Ovary (tissue), 9 donors: ENCODE data around the gene OR1D5. TPM values are rescaled to one million over a fixed set of nuclear protein-coding genes. Genes with fewer than 3 reads are reported as not detected.
"Not testable (repeated sequence)": the region's sequence is repeated elsewhere in the genome, so short reads cannot be mapped to it uniquely, and the experiment has no call there.

Source experiments
- DNase-seq, 5 donors: peaks; one replicate each; pipeline ENCODE4 v3.0.0-alpha.2; 2019 to 2020
- H3K27ac ChIP-seq, 2 donors: fragments of 200-600 bp; one replicate each; pipeline versions ENCODE4 v1.5.1 to v1.8.0; 2019 to 2022
- H3K27me3 ChIP-seq: fragments of 200-600 bp; one replicate; pipeline ENCODE4 v1.8.0; 2022
- H3K36me3 ChIP-seq: fragments of 200-600 bp; sonication (generic); one replicate; pipeline ENCODE4 v1.5.1; 2019
- H3K4me1 ChIP-seq: one replicate; pipeline ENCODE4 v1.8.1; 2013; ENCODE audit warnings: mild to moderate bottlenecking, moderate library complexity; ENCODE audit not compliant: insufficient read depth
- H3K4me3 ChIP-seq: fragments of 200-600 bp; sonication (generic); one replicate; pipeline ENCODE4 v1.5.1; 2017
- H3K9me3 ChIP-seq, 2 donors: fragments of 200-600 bp in 1 of 2; sonication (generic) in 1 of 2; one replicate each; pipeline versions ENCODE4 v1.5.1 to v1.8.1; 2013 to 2019; ENCODE audit warnings: mild to moderate bottlenecking in 1 of 2, moderate library complexity in 1 of 2
- CTCF ChIP-seq, 3 donors: fragments of 450-650 bp in 2 of 3; fragments of 200-600 bp in 1 of 3; IDR thresholded peaks; one replicate each; pipeline versions ENCODE4 v1.5.1 to v1.8.0; 2016 to 2022; ENCODE audit warnings: antibody characterized with exemption in 3 of 3, mild to moderate bottlenecking in 1 of 3
- EP300 ChIP-seq: sonication (generic); formaldehyde crosslinking; IDR thresholded peaks from one replicate; pipeline ENCODE4 v1.6.1; 2017; ENCODE audit warnings: antibody characterized with exemption
- POLR2A ChIP-seq: fragments of 450-650 bp; IDR thresholded peaks from one replicate; pipeline ENCODE4 v1.6.1; 2017; ENCODE audit warnings: antibody characterized with exemption, mild to moderate bottlenecking, moderate library complexity
- WGBS, 3 donors: extraction: QIAGEN DNeasy Blood & Tissue Kit in 1 of 3; methylation state at CpG; one replicate each; pipeline versions ENCODE4 v1.1.5 to v1.1.7; 2013 to 2017; 5-methylcytosine and 5-hydroxymethylcytosine counted together
- intact Hi-C, 4 donors: fragments of 100-400 bp; cut with DNase I; formaldehyde crosslinking; loops; one replicate each; pipeline versions ENCODE4 v1.11.0 to v1.15.1; 2022 to 2023
- polyA plus RNA-seq, 2 donors: library from polyadenylated mRNA; stranded (reverse); fragments of 200-250 nt in 1 of 2; fragments of 350-450 nt in 1 of 2; fragmentation: Illumina TruSeq in 1 of 2; extraction: RNeasy Lipid Tissue Mini Kit (QIAGEN cat#74804) in 1 of 2; gene quantifications; one replicate each; pipeline ENCODE4 v1.2.3, GENCODE V29; 2013 to 2014
- total RNA-seq, 7 donors: library from RNA; depleted of rRNA in 2 of 7; stranded (reverse); fragments of >200 nt in 2 of 7; fragmentation: NEBNext Ultra II Directional in 3 of 7; extraction: Animal tissue kit (Norgen Biotek cat#: 25700) in 3 of 7; gene quantifications; one replicate each; pipeline versions ENCODE4 v1.1.0 to v1.2.4, GENCODE V29; 2016 to 2023
- donor health status: DM: no; HTN: no; CAD: no; lungs with moderate emphysema.
- donor health status: DM: no; HTN: no; CAD: no.
- donor health status: Bipolar disorder and iron deficiency.
- donor health status: DM: yes; HTN: yes; CAD: no.
- donor health status: DM: no; HTN: no; CAD: no.
- donor health status: DM: yes; HTN: yes; CAD: no.

Gene OR1D5
- total and polyA plus RNA-seq, 9 donors, result not detected

GRCh38 chr17:3032258-3033247, 30.9 kb downstream of the OR1D5 start:
- H3K27ac ChIP-seq, result no peak overlapping the region
- DNase-seq, result peak in 2 of 5 donors; percentile 8
- WGBS, 3 donors, result 76 to 82% (median 79%) methylated on average over 24 to 27 of the region's 27 CpGs

GRCh38 chr17:3030852-3031470, 32.4 kb downstream of the OR1D5 start:
- intact Hi-C loops, H3K27me3 ChIP-seq, H3K4me3 ChIP-seq, H3K4me1 ChIP-seq, H3K36me3 ChIP-seq, H3K27ac ChIP-seq, H3K9me3 ChIP-seq: not testable (repeated sequence)
- DNase-seq, result peak in 3 of 5 donors; percentile 3 to 12 (median 6)
- WGBS, 3 donors, result 77 to 82% (median 80%) methylated on average over 14 of the region's 14 CpGs

More at GRCh38 chr17:3032258-3033247, 30.9 kb downstream of the OR1D5 start:
- Histone ChIP-seq H3K4me1 (no peaks in the 10 kb centered on the region), H3K27me3 (no peaks in the 10 kb centered on the region), H3K4me3 (no peak overlapping the region), H3K36me3 (no peaks in the 10 kb centered on the region), H3K9me3 (no peaks in the 10 kb centered on the region)
- TF ChIP-seq EP300, result no peak
- no peak for TF ChIP-seq CTCF (IDR thresholded peaks at IDR 0.05)
- TF ChIP-seq POLR2A, result no peak
- intact Hi-C loops, result no loop called here

- WGBS, 3 donors, result 79 to 82% (median 80%) methylated on average over 7 of the region's 7 CpGs
- intact Hi-C loops, result no loop called here
- Histone ChIP-seq H3K9me3 (no peaks in the 10 kb centered on the region), H3K27me3 (no peaks in the 10 kb centered on the region), H3K36me3 (no peaks in the 10 kb centered on the region), H3K4me3 (no peak overlapping the region), H3K4me1 (no peaks in the 10 kb centered on the region), H3K27ac (no peak overlapping the region)
- DNase-seq, result peak in 1 of 5 donors; percentile 20
- no peak for TF ChIP-seq POLR2A
- no peak for TF ChIP-seq CTCF (IDR thresholded peaks at IDR 0.05)
- no peak for TF ChIP-seq EP300
Measured at GRCh38 chr17:3030096-3030495, 33.3 kb downstream of the OR1D5 start.

- DNase-seq, result peak in 2 of 5 donors; percentile 1 to 17
- no peaks in the 10 kb centered on the region for H3K4me1 ChIP-seq
- H3K4me3 ChIP-seq, result no peak overlapping the region
- H3K9me3 ChIP-seq, result no peaks in the 10 kb centered on the region
- intact Hi-C loops, result no loop called here
- WGBS, 3 donors, result 79 to 88% (median 84%) methylated on average over 19 of the region's 19 CpGs
- no peaks in the 10 kb centered on the region for H3K27me3 ChIP-seq
- TF ChIP-seq EP300 (no peak), POLR2A (no peak), CTCF (IDR thresholded peaks at IDR 0.05) (no peak)
- H3K27ac ChIP-seq, result no peak overlapping the region
- no peaks in the 10 kb centered on the region for H3K36me3 ChIP-seq
Measured at GRCh38 chr17:3029213-3029913, 34.0 kb downstream of the OR1D5 start.
